HFFc6 (cell line): ENCODE data around the gene JAK1. TPM values are rescaled to one million over a fixed set of nuclear protein-coding genes. Genes with fewer than 3 reads are reported as not detected.
A peak's percentile ranks its signal among the peaks of the same experiment; 100 is the strongest.
"Not testable (repeated sequence)": the region's sequence is repeated elsewhere in the genome, so short reads cannot be mapped to it uniquely, and the experiment has no call there.

Experiments
- DNase-seq: peaks from one replicate; pipeline ENCODE4 v3.0.0-alpha.2; 2018
- H3K27ac Mint-ChIP-seq: 2 replicates; pipeline ENCODE4 v1.8.0; 2020; ENCODE audit warnings: mild to moderate bottlenecking, mixed read lengths
- H3K27me3 Mint-ChIP-seq: 2 replicates; pipeline ENCODE4 v1.8.0; 2021; ENCODE audit warnings: mild to moderate bottlenecking, moderate library complexity, mixed read lengths; ENCODE audit not compliant: insufficient read depth
- H3K36me3 Mint-ChIP-seq: 2 replicates; pipeline ENCODE4 v1.8.0; 2021; ENCODE audit warnings: low read depth, mixed read lengths
- H3K4me1 Mint-ChIP-seq: 2 replicates; pipeline ENCODE4 v1.8.0; 2020; ENCODE audit warnings: low read depth, mixed read lengths
- H3K4me3 Mint-ChIP-seq: 2 replicates; pipeline ENCODE4 v1.8.0; 2020; ENCODE audit warnings: mild to moderate bottlenecking, moderate library complexity, mixed read lengths
- H3K9me3 Mint-ChIP-seq: 2 replicates; pipeline ENCODE4 v1.8.0; 2020; ENCODE audit warnings: mild to moderate bottlenecking, mixed read lengths
- CTCF ChIP-seq: fragments of 200-600 bp; sonication (generic); IDR thresholded peaks from 2 replicates; pipeline ENCODE4 v1.5.0; 2021; ENCODE audit warnings: antibody characterized with exemption, mild to moderate bottlenecking
- total RNA-seq, 6 experiments: library from RNA; stranded (reverse); fragmentation: NEBNext Ultra II Directional; extraction: Animal tissue kit (Norgen Biotek cat#: 25700); gene quantifications; 2 replicates in 1 of 6; 3 replicates in 5 of 6; pipeline ENCODE4 v1.2.3, GENCODE V29; 2021

JAK1 gene
- total RNA-seq, 6 experiments from 2014 or later = 90.0 to 104 (median 98.3) TPM

- Mint-ChIP-seq H3K27ac (no peak overlapping the region), H3K9me3 (no peaks in the 10 kb centered on the region), H3K4me3 (no peak overlapping the region), H3K36me3 (no peaks in the 10 kb centered on the region), H3K27me3 (peaks cover 2% of the 10 kb centered on the region; the same call in 1 of the 2 replicates), H3K4me1 (peaks cover 20% of the 10 kb centered on the region)
- TF ChIP-seq CTCF = no peak
- DNase-seq = no peak
Observed at GRCh38 chr1:64826991-64827390, 139.4 kb downstream of the JAK1 start.

- no peak overlapping the region for H3K27ac Mint-ChIP-seq
- peak; percentile 66 for DNase-seq
Observed at GRCh38 chr1:64823691-64824476, 142.5 kb downstream of the JAK1 start.

GRCh38 chr1:64822621-64823020, 143.7 kb downstream of the JAK1 start:
- Mint-ChIP-seq H3K27me3 (peaks cover 2% of the 10 kb centered on the region; the same call in 1 of the 2 replicates), H3K4me3 (no peak overlapping the region), H3K4me1 (peaks cover 20% of the 10 kb centered on the region), H3K9me3 (no peaks in the 10 kb centered on the region), H3K36me3 (no peaks in the 10 kb centered on the region), H3K27ac (no peak overlapping the region)
- TF ChIP-seq CTCF = no peak
- peak; percentile 29 for DNase-seq

More at GRCh38 chr1:64823691-64824476, 142.5 kb downstream of the JAK1 start:
- TF ChIP-seq CTCF = peak; percentile 95
- H3K4me1 Mint-ChIP-seq = peaks cover 20% of the 10 kb centered on the region
- H3K27me3 Mint-ChIP-seq = peaks cover 2% of the 10 kb centered on the region; the same call in 1 of the 2 replicates
- H3K36me3 Mint-ChIP-seq = no peaks in the 10 kb centered on the region
- no peaks in the 10 kb centered on the region for H3K9me3 Mint-ChIP-seq
- peak overlapping the region; percentile 45 for H3K4me3 Mint-ChIP-seq

- H3K27ac Mint-ChIP-seq, H3K9me3 Mint-ChIP-seq, H3K36me3 Mint-ChIP-seq, H3K27me3 Mint-ChIP-seq, DNase-seq, H3K4me3 Mint-ChIP-seq: not testable (repeated sequence)
- peaks cover 20% of the 10 kb centered on the region for H3K4me1 Mint-ChIP-seq
Observed at GRCh38 chr1:64820572-64820971, 145.8 kb downstream of the JAK1 start.

GRCh38 chr1:64817364-64817763, 149.0 kb downstream of the JAK1 start:
- H3K36me3 Mint-ChIP-seq, H3K27ac Mint-ChIP-seq, H3K4me1 Mint-ChIP-seq, H3K9me3 Mint-ChIP-seq, H3K27me3 Mint-ChIP-seq, H3K4me3 Mint-ChIP-seq, DNase-seq: not testable (repeated sequence)

- Mint-ChIP-seq H3K27me3 (no peaks in the 10 kb centered on the region), H3K4me3 (no peak overlapping the region), H3K36me3 (peaks cover 4% of the 10 kb centered on the region; the same call in 1 of the 2 replicates), H3K9me3 (no peaks in the 10 kb centered on the region), H3K27ac (no peak overlapping the region), H3K4me1 (no peaks in the 10 kb centered on the region)
- no peak for TF ChIP-seq CTCF
- DNase-seq = no peak
Observed at GRCh38 chr1:64814427-64814826, 151.9 kb downstream of the JAK1 start.
